Effector CD4-positive, alpha-beta T cell (primary cell): Measurements from ENCODE around the gene IRAK2.

Source experiments
- DNase-seq: peaks from one replicate; pipeline ENCODE4 v3.0.0-alpha.2; 2020

IRAK2 gene

GRCh38 chr3:10189557-10190354 is 25.0 kb downstream of the IRAK2 start:
- no peak for DNase-seq

- DNase-seq = peak; percentile 41
These were observed 28.4 kb downstream of the IRAK2 start for GRCh38 chr3:10192953-10193691.

- DNase-seq = no peak
These were observed 29.1 kb downstream of the IRAK2 start for GRCh38 chr3:10193692-10194327.

- peak; percentile 24 for DNase-seq
These were observed 29.8 kb downstream of the IRAK2 start for GRCh38 chr3:10194328-10195071.

GRCh38 chr3:10195366-10196089 is 30.8 kb downstream of the IRAK2 start:
- DNase-seq = no peak

GRCh38 chr3:10196389-10197052 is 31.8 kb downstream of the IRAK2 start:
- DNase-seq = no peak

GRCh38 chr3:10198226-10198625 is 33.5 kb downstream of the IRAK2 start:
- DNase-seq = no peak

- peak; percentile 61 for DNase-seq
These were observed 34.3 kb downstream of the IRAK2 start for GRCh38 chr3:10198761-10199649.

- no peak for DNase-seq
These were observed 40.2 kb downstream of the IRAK2 start for GRCh38 chr3:10204921-10205320.

GRCh38 chr3:10205451-10206165 is 40.9 kb downstream of the IRAK2 start:
- no peak for DNase-seq

GRCh38 chr3:10206166-10206511 is 41.4 kb downstream of the IRAK2 start:
- no peak for DNase-seq

GRCh38 chr3:10213156-10213792 is 48.6 kb downstream of the IRAK2 start:
- no peak for DNase-seq

GRCh38 chr3:10215578-10216368 is 51.1 kb downstream of the IRAK2 start:
- no peak for DNase-seq

GRCh38 chr3:10217359-10217758 is 52.6 kb downstream of the IRAK2 start:
- no peak for DNase-seq

GRCh38 chr3:10219737-10220136 is 55.0 kb downstream of the IRAK2 start:
- no peak for DNase-seq

- peak; percentile 18 for DNase-seq
These were observed 59.2 kb downstream of the IRAK2 start for GRCh38 chr3:10223676-10224639.
